Mesenchymal stem cell (in vitro differentiated cells and primary cell): Measurements from ENCODE around the gene DDX56.

Source experiments
- DNase-seq: peaks from one replicate; pipeline ENCODE4 v3.0.0-alpha.2; 2013
- H2AFZ ChIP-seq: one replicate; pipeline ENCODE4 v1.6.1; 2013; ENCODE audit warnings: low read depth, mild to moderate bottlenecking, control low read depth, inconsistent platforms, low read length, moderate library complexity
- H2AK5ac ChIP-seq: 2 replicates; pipeline ENCODE4 v1.6.1; 2013; ENCODE audit warnings: low read length, moderate library complexity, mild to moderate bottlenecking, inconsistent platforms; ENCODE audit not compliant: severe bottlenecking
- H2BK120ac ChIP-seq: one replicate; pipeline ENCODE4 v1.6.1; 2013; ENCODE audit warnings: low read depth, mild to moderate bottlenecking, inconsistent platforms, low read length, moderate library complexity
- H2BK12ac ChIP-seq, 2 experiments: one replicate each; pipeline ENCODE4 v1.6.1; 2013; ENCODE audit warnings: inconsistent platforms in 2 of 2, low read length in 2 of 2, mild to moderate bottlenecking in 2 of 2, moderate library complexity in 2 of 2, control low read depth in 1 of 2
- H2BK15ac ChIP-seq: one replicate; pipeline ENCODE4 v1.6.1; 2013; ENCODE audit warnings: mild to moderate bottlenecking, low read depth, inconsistent platforms; ENCODE audit not compliant: poor library complexity, severe bottlenecking
- H2BK5ac ChIP-seq: 2 replicates; pipeline ENCODE4 v1.6.1; 2013; ENCODE audit warnings: low read depth, mild to moderate bottlenecking, low read length, control low read depth, inconsistent platforms; ENCODE audit not compliant: poor library complexity, severe bottlenecking
- H3K14ac ChIP-seq, 2 experiments: one replicate each; pipeline ENCODE4 v1.6.1; 2013; ENCODE audit warnings: inconsistent platforms in 2 of 2, low read length in 2 of 2, control low read depth in 1 of 2, mild to moderate bottlenecking in 1 of 2, moderate library complexity in 1 of 2
- H3K18ac ChIP-seq, 2 experiments: one replicate each; pipeline ENCODE4 v1.6.1; 2013; ENCODE audit warnings: inconsistent platforms in 2 of 2, low read length in 2 of 2, control low read depth in 1 of 2, low read depth in 1 of 2, mild to moderate bottlenecking in 1 of 2
- H3K23ac ChIP-seq, 2 experiments: one replicate each; pipeline ENCODE4 v1.6.1; 2013; ENCODE audit warnings: inconsistent platforms in 2 of 2, low read length in 2 of 2, mild to moderate bottlenecking in 2 of 2, moderate library complexity in 2 of 2, control low read depth in 1 of 2
- H3K27ac ChIP-seq: 2 replicates; pipeline ENCODE4 v1.5.1; 2013; ENCODE audit warnings: mild to moderate bottlenecking, moderate library complexity, low read length, control low read depth, inconsistent platforms; ENCODE audit not compliant: poor library complexity, severe bottlenecking
- H3K27me3 ChIP-seq, 2 experiments: 2 replicates each; pipeline versions ENCODE4 v1.6.1 to v1.7.0; 2013; ENCODE audit warnings: low read length in 2 of 2, mild to moderate bottlenecking in 2 of 2, moderate library complexity in 2 of 2, control low read depth in 1 of 2, inconsistent platforms in 1 of 2; ENCODE audit not compliant: control insufficient read depth in 1 of 2, insufficient read depth in 1 of 2
- H3K36me3 ChIP-seq, 2 experiments: 2 replicates each; pipeline versions ENCODE4 v1.6.1 to v1.7.0; 2013; ENCODE audit warnings: low read length in 2 of 2, control low read depth in 1 of 2, inconsistent platforms in 1 of 2, low read depth in 1 of 2, mild to moderate bottlenecking in 1 of 2; ENCODE audit not compliant: insufficient read depth in 2 of 2, control insufficient read depth in 1 of 2
- H3K4ac ChIP-seq, 2 experiments: one replicate each; pipeline ENCODE4 v1.6.1; 2013; ENCODE audit warnings: inconsistent platforms in 2 of 2, low read length in 2 of 2, mild to moderate bottlenecking in 2 of 2, moderate library complexity in 2 of 2, control low read depth in 1 of 2, low read depth in 1 of 2
- H3K4me1 ChIP-seq: 2 replicates; pipeline ENCODE4 v1.6.1; 2013; ENCODE audit warnings: low read depth, low read length, control low read depth; ENCODE audit not compliant: control insufficient read depth, insufficient read depth
- H3K4me2 ChIP-seq: 2 replicates; pipeline ENCODE4 v1.6.1; 2013; ENCODE audit warnings: low read length, mild to moderate bottlenecking, inconsistent platforms; ENCODE audit not compliant: poor library complexity, severe bottlenecking
- H3K4me3 ChIP-seq, 2 experiments: 2 replicates each; pipeline versions ENCODE4 v1.5.1 to v1.7.0; 2013; ENCODE audit warnings: low read length in 2 of 2, mild to moderate bottlenecking in 2 of 2, control low read depth in 1 of 2, low read depth in 1 of 2; ENCODE audit not compliant: insufficient read depth in 1 of 2
- H3K79me1 ChIP-seq: replicated peaks from 2 replicates; pipeline ENCODE4 v1.6.1; 2013; ENCODE audit warnings: mild to moderate bottlenecking, control low read depth, low read length, inconsistent platforms; ENCODE audit not compliant: poor library complexity, severe bottlenecking
- H3K9ac ChIP-seq: 2 replicates; pipeline ENCODE4 v1.7.0; 2013; ENCODE audit warnings: mild to moderate bottlenecking, low read length, moderate library complexity
- H3K9me3 ChIP-seq: 2 replicates; pipeline ENCODE4 v1.7.0; 2013; ENCODE audit warnings: mild to moderate bottlenecking, low read length; ENCODE audit not compliant: control insufficient read depth
- H4K8ac ChIP-seq: one replicate; pipeline ENCODE4 v1.6.1; 2013; ENCODE audit warnings: inconsistent platforms, mild to moderate bottlenecking, low read length, moderate library complexity
- H4K91ac ChIP-seq: one replicate; pipeline ENCODE4 v1.6.1; 2013; ENCODE audit warnings: mild to moderate bottlenecking, low read length, inconsistent platforms
- WGBS: methylation state at CpG from one replicate; pipeline ENCODE4 v1.1.7; 2013; ENCODE audit warnings: mixed read lengths; 5-methylcytosine and 5-hydroxymethylcytosine counted together

The DDX56 gene

GRCh38 chr7:44616545-44616944 is 42.8 kb upstream of the DDX56 start:
- Histone ChIP-seq H4K91ac (no peak overlapping the region), H3K36me3 (peaks cover 0 to 8% of the 10 kb centered on the region in 2 experiments), H3K27ac (no peak overlapping the region), H3K4me1 (peaks cover 16% of the 10 kb centered on the region), H3K4me2 (no peak overlapping the region), H3K4ac (no peak overlapping the region), H3K27me3 (no peaks in the 10 kb centered on the region), H4K8ac (no peak overlapping the region), H3K4me3 (no peak overlapping the region), H3K18ac (no peak overlapping the region), H2AFZ (no peak overlapping the region), H3K14ac (no peak overlapping the region), H2BK5ac (no peak overlapping the region), H2AK5ac (no peak overlapping the region), H2BK120ac (no peak overlapping the region), H2BK12ac (no peak overlapping the region), H3K79me1 (no peaks in the 10 kb centered on the region), H3K9me3 (no peaks in the 10 kb centered on the region), H2BK15ac (no peak overlapping the region), H3K9ac (no peak overlapping the region), H3K23ac (no peak overlapping the region)
- 98% methylated on average over 6 of the region's 12 CpGs for WGBS
- DNase-seq: no peak

- no peak overlapping the region for H3K14ac ChIP-seq
- peak overlapping the region; percentile 15 for H3K9ac ChIP-seq
- H3K4me1 ChIP-seq: peaks cover 16% of the 10 kb centered on the region
- H2BK120ac ChIP-seq: no peak overlapping the region
- no peak overlapping the region for H3K27ac ChIP-seq
- H3K9me3 ChIP-seq: no peaks in the 10 kb centered on the region
- H3K4me2 ChIP-seq: no peak overlapping the region
- H2BK12ac ChIP-seq: no peak overlapping the region
- H3K18ac ChIP-seq: no peak overlapping the region
- H4K91ac ChIP-seq: no peak overlapping the region
- 93% methylated on average over 3 of the region's 5 CpGs for WGBS
- H3K4me3 ChIP-seq: no peak overlapping the region
- H2AK5ac ChIP-seq: peak overlapping the region; percentile 2
- no peak overlapping the region for H2BK15ac ChIP-seq
- H3K23ac ChIP-seq: no peak overlapping the region
- H3K79me1 ChIP-seq: no peaks in the 10 kb centered on the region
- DNase-seq: no peak
- no peak overlapping the region for H2BK5ac ChIP-seq
- H3K27me3 ChIP-seq: no peaks in the 10 kb centered on the region
- H3K4ac ChIP-seq: no peak overlapping the region
- H2AFZ ChIP-seq: no peak overlapping the region
- H4K8ac ChIP-seq: no peak overlapping the region
- peaks cover 0 to 8% of the 10 kb centered on the region in 2 experiments for H3K36me3 ChIP-seq
These were observed 42.1 kb upstream of the DDX56 start for GRCh38 chr7:44615793-44616192.

- Histone ChIP-seq H3K4me1 (peaks cover 16% of the 10 kb centered on the region), H3K14ac (no peak overlapping the region), H3K79me1 (no peaks in the 10 kb centered on the region), H3K36me3 (peaks cover 0 to 8% of the 10 kb centered on the region in 2 experiments), H2BK5ac (no peak overlapping the region), H3K9me3 (no peaks in the 10 kb centered on the region), H4K91ac (peak overlapping the region; percentile 27), H2AK5ac (peak overlapping the region; percentile 2), H2BK15ac (no peak overlapping the region), H3K4ac (no peak overlapping the region), H3K18ac (no peak overlapping the region), H3K27ac (no peak overlapping the region), H3K9ac (peak overlapping the region; percentile 15), H3K4me2 (no peak overlapping the region), H3K27me3 (no peaks in the 10 kb centered on the region), H3K4me3 (no peak overlapping the region), H4K8ac (no peak overlapping the region), H2AFZ (no peak overlapping the region), H2BK12ac (peak overlapping the region in 1 of 2 experiments; percentile 25), H2BK120ac (no peak overlapping the region), H3K23ac (no peak overlapping the region)
- WGBS: 81% methylated on average over 2 of the region's 2 CpGs
- peak; percentile 54 for DNase-seq
These were observed 41.5 kb upstream of the DDX56 start for GRCh38 chr7:44615149-44615611.

GRCh38 chr7:44609829-44610228 is 36.1 kb upstream of the DDX56 start:
- no peaks in the 10 kb centered on the region for H3K9me3 ChIP-seq
- 86% methylated on average over 3 of the region's 3 CpGs for WGBS
- H3K79me1 ChIP-seq: no peaks in the 10 kb centered on the region
- H3K9ac ChIP-seq: no peak overlapping the region
- H4K91ac ChIP-seq: no peak overlapping the region
- H2AK5ac ChIP-seq: no peak overlapping the region
- no peak overlapping the region for H2BK5ac ChIP-seq
- H3K4me2 ChIP-seq: no peak overlapping the region
- no peak overlapping the region for H3K4ac ChIP-seq
- no peak for DNase-seq
- H3K18ac ChIP-seq: no peak overlapping the region
- no peak overlapping the region for H3K4me3 ChIP-seq
- no peak overlapping the region for H3K23ac ChIP-seq
- H3K27ac ChIP-seq: no peak overlapping the region
- H3K4me1 ChIP-seq: peaks cover 9% of the 10 kb centered on the region
- H2BK120ac ChIP-seq: no peak overlapping the region
- no peak overlapping the region for H2BK12ac ChIP-seq
- H2BK15ac ChIP-seq: no peak overlapping the region
- H4K8ac ChIP-seq: no peak overlapping the region
- no peaks in the 10 kb centered on the region for H3K36me3 ChIP-seq
- no peak overlapping the region for H2AFZ ChIP-seq
- H3K14ac ChIP-seq: no peak overlapping the region
- no peaks in the 10 kb centered on the region for H3K27me3 ChIP-seq
